T-helper 17 cell (primary cell): ENCODE results near the gene NMRK2. TPM values are rescaled to one million over a fixed set of nuclear protein-coding genes. Genes with fewer than 3 reads are reported as not detected.
"Not testable (repeated sequence)": the region's sequence is repeated elsewhere in the genome, so short reads cannot be mapped to it uniquely, and the experiment has no call there.

Experiments used
- ATAC-seq: fragments of 150-1000 bp; cut with Tn5 transposase; 2 replicates; pipeline ENCODE4 v1.10.0; 2021; ENCODE audit warnings: mild to moderate bottlenecking, moderate library complexity
- DNase-seq, 3 donors: peaks; one replicate each; pipeline versions ENCODE4 v3.0.0 to v3.0.0-alpha.2; 2020 to 2021
- H3K9me3 ChIP-seq: one replicate; pipeline ENCODE4 v1.7.0; 2013; ENCODE audit warnings: low read length, mild to moderate bottlenecking; ENCODE audit not compliant: control insufficient read depth, poor library complexity, severe bottlenecking
- H3K27ac Mint-ChIP-seq: one replicate; pipeline ENCODE4 v1.8.0; 2022; ENCODE audit warnings: mild to moderate bottlenecking, moderate library complexity, mixed read lengths
- H3K27me3 Mint-ChIP-seq: one replicate; pipeline ENCODE4 v1.8.0; 2022; ENCODE audit warnings: mixed read lengths
- H3K36me3 Mint-ChIP-seq: one replicate; pipeline ENCODE4 v1.8.0; 2022; ENCODE audit warnings: low read depth, mixed read lengths
- H3K4me1 Mint-ChIP-seq: one replicate; pipeline ENCODE4 v1.8.0; 2022; ENCODE audit warnings: mild to moderate bottlenecking, mixed read lengths
- H3K4me3 Mint-ChIP-seq: one replicate; pipeline ENCODE4 v1.8.0; 2022; ENCODE audit warnings: mild to moderate bottlenecking, moderate library complexity, mixed read lengths
- total RNA-seq, 4 donors: library from RNA in 2 of 4; stranded (reverse) in 2 of 4; gene quantifications; one replicate each; pipeline ENCODE4 v1.2.3 and lab custom pipeline; 2022 to 2026

Gene NMRK2
- total RNA-seq, 2 donors from 2014 or later = not detected

- ATAC-seq (no peak), DNase-seq (no peak)
- Mint-ChIP-seq H3K27ac (no peak overlapping the region), H3K4me3 (peak overlapping the region; percentile 41), H3K27me3 (peaks cover 5% of the 10 kb centered on the region), H3K36me3 (no peaks in the 10 kb centered on the region), H3K4me1 (no peaks in the 10 kb centered on the region)
- no peaks in the 10 kb centered on the region for H3K9me3 ChIP-seq
Measured at GRCh38 chr19:3908266-3909054, 24.4 kb upstream of the NMRK2 start.

DNA sequence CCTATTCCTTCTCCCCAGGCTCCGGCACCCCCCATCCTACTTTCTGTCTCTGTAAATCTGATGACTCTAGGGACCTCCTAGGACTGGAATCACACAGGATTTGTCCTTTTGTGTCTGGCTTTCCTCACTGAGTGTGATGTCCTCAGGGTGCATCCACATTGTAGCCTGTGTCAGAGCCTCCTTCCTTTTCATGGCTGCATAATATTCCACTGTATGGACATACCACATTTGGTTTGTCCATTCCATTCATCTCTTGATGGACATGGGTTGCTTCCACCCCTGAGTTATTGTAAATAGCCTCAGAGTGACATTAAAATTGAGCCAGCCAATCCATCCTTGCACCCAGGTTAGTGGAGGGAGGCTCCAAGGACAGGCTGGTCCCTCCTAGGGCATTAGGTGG lies 22.8 kb upstream of the NMRK2 start:
- no peaks in the 10 kb centered on the region for H3K4me1 Mint-ChIP-seq
- no peak for ATAC-seq
- no peaks in the 10 kb centered on the region for H3K9me3 ChIP-seq
- DNase-seq = no peak
- H3K27me3 Mint-ChIP-seq = peaks cover 14% of the 10 kb centered on the region
- no peak overlapping the region for H3K27ac Mint-ChIP-seq
- no peak overlapping the region for H3K4me3 Mint-ChIP-seq
- no peaks in the 10 kb centered on the region for H3K36me3 Mint-ChIP-seq

GRCh38 chr19:3914199-3914598 lies 18.7 kb upstream of the NMRK2 start:
- Mint-ChIP-seq H3K36me3 (peaks cover 2% of the 10 kb centered on the region), H3K27me3 (peaks cover 14% of the 10 kb centered on the region), H3K4me1 (no peaks in the 10 kb centered on the region), H3K27ac (no peak overlapping the region), H3K4me3 (no peak overlapping the region)
- DNase-seq (no peak), ATAC-seq (no peak)
- H3K9me3 ChIP-seq = no peaks in the 10 kb centered on the region

DNA sequence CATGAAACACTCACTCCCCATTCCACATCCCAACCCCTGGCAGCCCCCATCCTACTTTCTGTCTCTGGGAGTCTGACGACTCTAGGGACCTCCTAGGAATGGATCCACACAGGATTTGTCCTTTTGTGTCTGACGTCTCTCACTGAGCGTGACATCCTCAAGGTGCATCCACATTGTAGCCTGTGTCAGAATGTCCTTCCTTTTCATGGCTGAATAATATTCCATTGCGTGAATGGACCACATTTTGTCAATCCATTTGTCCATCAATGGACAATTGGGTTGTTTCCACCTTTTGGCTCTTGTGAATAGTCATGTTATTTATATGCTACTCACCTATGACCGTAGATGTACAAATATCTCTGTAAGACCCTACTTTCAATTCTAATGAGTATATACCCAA lies 16.8 kb upstream of the NMRK2 start:
- Mint-ChIP-seq H3K4me3 (no peak overlapping the region), H3K4me1 (no peaks in the 10 kb centered on the region), H3K36me3 (peaks cover 2% of the 10 kb centered on the region), H3K27ac (no peak overlapping the region), H3K27me3 (peaks cover 14% of the 10 kb centered on the region)
- H3K9me3 ChIP-seq = no peaks in the 10 kb centered on the region
- no peak for ATAC-seq
- no peak for DNase-seq

DNA sequence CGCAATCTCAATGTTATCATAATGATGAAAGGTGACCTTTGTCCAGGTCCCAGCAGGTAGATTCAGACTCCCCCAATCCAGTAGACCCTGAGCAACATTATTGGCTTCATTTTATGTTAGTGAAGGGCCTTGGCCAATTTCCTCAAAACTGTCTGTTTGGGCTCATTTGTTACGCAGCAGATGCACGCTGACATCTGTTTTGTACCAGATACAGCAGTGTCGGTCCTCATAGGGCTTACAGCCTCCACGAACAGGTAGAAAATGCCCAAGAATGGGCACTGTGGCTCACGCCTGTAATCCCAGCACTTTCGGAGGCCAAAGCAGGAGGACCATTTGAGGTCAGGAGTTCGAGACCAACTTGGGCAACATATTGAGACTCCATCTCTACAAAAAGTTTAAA lies 13.1 kb upstream of the NMRK2 start:
- peaks cover 3% of the 10 kb centered on the region for H3K27me3 Mint-ChIP-seq
- ATAC-seq (no peak), DNase-seq (no peak)
- H3K9me3 ChIP-seq = no peaks in the 10 kb centered on the region
- no peak overlapping the region for H3K4me3 Mint-ChIP-seq
- peaks cover 2% of the 10 kb centered on the region for H3K36me3 Mint-ChIP-seq
- no peaks in the 10 kb centered on the region for H3K4me1 Mint-ChIP-seq
- H3K27ac Mint-ChIP-seq = no peak overlapping the region

DNA sequence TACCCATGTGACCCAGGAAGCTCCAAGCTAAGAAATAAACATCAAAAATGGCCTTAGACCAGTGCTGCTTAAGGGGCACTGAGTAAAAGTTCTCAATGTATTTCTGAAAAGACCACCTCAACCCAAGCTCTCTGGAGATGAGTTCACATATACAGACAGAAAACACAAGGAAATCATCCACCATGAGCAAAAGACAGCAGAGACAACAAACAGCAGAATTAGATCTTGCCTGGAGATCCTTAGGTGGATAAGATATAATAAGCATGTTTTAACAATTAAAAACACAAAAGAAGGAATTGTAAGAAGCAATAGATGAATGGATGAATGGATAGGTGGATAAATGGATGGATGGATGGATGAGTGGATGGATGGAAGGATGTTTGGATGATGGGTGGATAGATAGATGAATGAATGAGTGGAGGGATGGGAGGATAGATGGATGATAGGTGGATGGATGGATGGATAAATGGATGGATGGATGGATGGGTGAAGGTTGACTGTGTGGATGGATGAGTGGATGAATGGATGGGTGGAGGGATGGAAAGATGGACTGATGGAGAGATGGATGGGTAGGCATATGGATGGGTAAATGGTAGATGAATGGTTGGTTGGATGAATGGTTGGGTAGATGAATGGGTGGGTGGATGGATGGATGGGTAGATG lies 9.6 kb upstream of the NMRK2 start:
- DNase-seq (no peak), ATAC-seq (no peak)
- Mint-ChIP-seq H3K36me3 (no peaks in the 10 kb centered on the region), H3K4me1 (no peaks in the 10 kb centered on the region), H3K27me3 (peaks cover 8% of the 10 kb centered on the region), H3K4me3 (no peak overlapping the region), H3K27ac (no peak overlapping the region)
- H3K9me3 ChIP-seq = no peaks in the 10 kb centered on the region

DNA sequence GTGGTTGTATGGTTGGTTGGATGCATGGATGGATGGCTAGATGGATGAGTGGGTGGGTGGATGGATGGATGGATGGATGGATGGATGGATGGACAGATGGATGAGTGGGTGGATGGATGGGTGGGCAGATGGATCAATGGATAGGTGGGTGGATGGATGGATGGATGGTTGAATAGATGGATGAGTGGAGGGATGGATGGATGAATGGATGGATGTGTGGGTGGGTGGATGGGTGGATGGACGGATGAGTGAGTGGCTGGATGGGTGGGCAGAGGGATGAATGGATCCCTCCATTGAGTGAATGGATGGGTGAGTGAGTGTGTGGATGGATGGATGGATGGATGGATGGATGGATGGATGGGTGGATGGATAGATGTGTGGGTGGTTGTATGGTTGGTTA lies 9.0 kb upstream of the NMRK2 start:
- Mint-ChIP-seq H3K27me3 (peaks cover 8% of the 10 kb centered on the region), H3K27ac (no peak overlapping the region), H3K4me3 (no peak overlapping the region), H3K4me1 (no peaks in the 10 kb centered on the region), H3K36me3 (no peaks in the 10 kb centered on the region)
- H3K9me3 ChIP-seq = no peaks in the 10 kb centered on the region
- ATAC-seq (no peak), DNase-seq (no peak)

GRCh38 chr19:3931041-3931440 lies 1.8 kb upstream of the NMRK2 start:
- Mint-ChIP-seq H3K4me3 (no peak overlapping the region), H3K27me3 (peaks cover 17% of the 10 kb centered on the region), H3K27ac (no peak overlapping the region), H3K4me1 (no peaks in the 10 kb centered on the region), H3K36me3 (no peaks in the 10 kb centered on the region)
- no peak for ATAC-seq
- no peak for DNase-seq
- no peaks in the 10 kb centered on the region for H3K9me3 ChIP-seq

DNA sequence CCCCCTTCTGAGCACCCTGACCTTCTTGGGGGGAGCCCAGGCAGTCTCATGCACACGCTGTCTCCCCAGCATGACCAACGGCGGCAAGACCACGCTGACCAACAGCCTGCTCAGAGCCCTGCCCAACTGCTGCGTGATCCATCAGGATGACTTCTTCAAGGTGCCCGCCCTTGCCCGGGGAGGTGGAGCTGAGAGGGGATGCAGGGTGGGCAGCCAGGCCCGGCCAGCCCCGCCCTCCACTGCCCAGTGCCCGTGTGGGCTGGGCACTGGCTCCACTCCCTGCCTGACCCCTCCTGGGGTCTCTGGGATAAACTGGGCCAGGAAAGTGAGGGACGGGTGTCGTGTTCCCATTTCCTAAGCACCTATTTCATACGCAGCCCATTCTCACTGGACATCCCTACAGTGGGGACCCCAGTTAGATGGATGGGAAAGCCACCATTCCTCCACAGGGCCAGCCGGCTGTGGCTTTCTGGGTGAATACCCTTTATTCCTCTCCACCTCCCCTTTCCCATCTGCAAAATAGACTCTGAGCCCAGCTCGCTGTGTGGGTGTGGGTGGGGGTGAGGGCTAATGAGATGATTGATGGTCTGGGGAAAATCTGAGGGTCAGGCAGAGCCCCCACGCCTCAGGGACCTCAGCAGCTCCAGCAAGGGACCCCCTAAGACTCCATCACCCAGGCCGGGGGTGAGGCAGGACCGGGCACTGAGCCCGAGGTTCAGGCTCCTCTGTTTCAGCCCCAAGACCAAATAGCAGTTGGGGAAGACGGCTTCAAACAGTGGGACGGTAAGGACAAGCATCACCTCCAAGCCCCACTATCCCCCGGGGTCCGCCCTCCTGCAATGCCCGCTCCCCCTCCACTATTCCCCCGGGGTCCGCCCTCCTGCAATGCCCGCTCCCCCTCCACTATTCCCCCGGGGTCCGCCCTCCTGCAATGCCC lies 3.9 kb downstream of the NMRK2 start:
- no peak for DNase-seq
- Mint-ChIP-seq H3K4me1 (no peaks in the 10 kb centered on the region), H3K27me3 (peaks cover 8% of the 10 kb centered on the region), H3K4me3 (no peak overlapping the region), H3K27ac (no peak overlapping the region), H3K36me3 (no peaks in the 10 kb centered on the region)
- ATAC-seq = no peak
- H3K9me3 ChIP-seq = no peaks in the 10 kb centered on the region

GRCh38 chr19:3938300-3938950 lies 5.6 kb downstream of the NMRK2 start:
- H3K9me3 ChIP-seq, H3K4me3 Mint-ChIP-seq, H3K36me3 Mint-ChIP-seq, H3K4me1 Mint-ChIP-seq, H3K27ac Mint-ChIP-seq, DNase-seq, H3K27me3 Mint-ChIP-seq, ATAC-seq: not testable (repeated sequence)

DNA sequence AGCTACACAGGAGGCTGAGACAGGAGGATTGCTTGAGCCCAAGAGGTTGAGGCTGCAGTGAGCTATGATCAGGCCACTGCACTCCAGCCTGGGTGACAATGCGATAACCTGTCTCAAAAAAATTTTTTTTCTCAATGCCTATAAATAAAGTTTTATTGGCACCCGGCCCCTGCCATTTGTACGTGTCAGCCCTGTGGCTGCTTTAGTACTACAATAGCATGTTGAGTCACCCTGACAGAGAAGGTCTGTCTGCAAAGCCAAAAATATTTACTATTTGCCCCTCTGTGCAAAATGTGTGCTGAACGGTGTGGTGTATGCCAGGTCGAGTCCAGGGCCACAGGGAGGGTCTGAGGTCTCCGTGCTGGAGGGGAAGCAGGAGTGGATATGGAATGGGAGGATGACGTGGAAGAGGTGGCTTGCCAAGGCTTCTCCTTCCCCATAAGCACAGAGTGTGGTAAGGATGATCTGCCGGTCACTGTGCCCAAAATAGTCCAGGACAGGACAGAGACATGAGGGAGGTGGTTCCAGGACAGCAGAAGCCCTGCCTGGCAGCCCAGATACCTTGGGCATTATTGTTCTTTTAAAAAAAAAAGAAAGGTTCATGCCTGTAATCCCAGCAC lies 10.0 kb downstream of the NMRK2 start:
- DNase-seq = no peak
- no peak overlapping the region for H3K4me3 Mint-ChIP-seq
- no peaks in the 10 kb centered on the region for H3K27me3 Mint-ChIP-seq
- ATAC-seq = no peak
- H3K36me3 Mint-ChIP-seq = no peaks in the 10 kb centered on the region
- no peaks in the 10 kb centered on the region for H3K4me1 Mint-ChIP-seq
- no peak overlapping the region for H3K27ac Mint-ChIP-seq
- no peaks in the 10 kb centered on the region for H3K9me3 ChIP-seq

DNA sequence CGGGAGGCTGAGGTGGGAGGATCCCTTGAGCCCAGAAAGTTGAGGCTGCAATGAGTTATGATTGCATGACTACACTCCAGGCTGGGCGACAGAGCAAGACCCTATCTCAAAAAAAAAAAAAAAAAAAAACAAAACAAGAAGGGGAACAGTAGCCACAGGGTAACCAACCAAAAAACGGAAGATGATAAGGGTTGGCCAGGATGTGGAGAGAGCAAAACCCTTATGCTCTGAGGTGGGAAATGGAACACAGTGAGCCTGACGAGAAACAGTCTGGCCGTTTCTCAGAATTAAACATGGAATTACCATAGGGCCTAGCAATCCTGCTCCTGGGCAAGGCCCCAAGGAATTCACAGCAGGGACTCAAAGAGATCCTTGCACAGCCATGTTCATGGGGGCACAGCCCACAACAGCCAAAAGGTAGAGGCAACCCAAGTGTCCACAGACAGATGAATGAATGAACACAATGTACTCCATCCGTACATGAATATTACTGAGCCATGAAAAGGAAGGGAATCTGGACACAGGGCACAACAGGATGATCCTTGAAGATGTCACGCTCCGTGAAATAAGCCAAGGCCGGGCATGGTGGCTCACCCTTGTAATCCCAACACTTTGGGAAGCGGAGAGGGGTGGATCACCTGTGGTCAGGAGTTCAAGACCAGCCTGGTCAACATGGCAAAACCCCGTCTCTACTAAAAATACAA lies 11.3 kb downstream of the NMRK2 start:
- H3K9me3 ChIP-seq = no peaks in the 10 kb centered on the region
- Mint-ChIP-seq H3K27me3 (no peaks in the 10 kb centered on the region), H3K36me3 (no peaks in the 10 kb centered on the region), H3K27ac (no peak overlapping the region), H3K4me1 (no peaks in the 10 kb centered on the region), H3K4me3 (no peak overlapping the region)
- ATAC-seq = no peak
- DNase-seq = no peak
